GM19467 (cell line): ENCODE results near the gene NEK10.
A peak's percentile ranks its signal among the peaks of the same experiment; 100 is the strongest.
"Not testable (repeated sequence)": the region's sequence is repeated elsewhere in the genome, so short reads cannot be mapped to it uniquely, and the experiment has no call there.

Experiments used
- ATAC-seq: cut with Tn5 transposase; IDR thresholded peaks from one replicate; pipeline ENCODE4 v1.9.1; 2021; ENCODE audit warnings: mild to moderate bottlenecking, moderate library complexity; ENCODE audit not compliant: unreplicated experiment

Gene NEK10, protein sequence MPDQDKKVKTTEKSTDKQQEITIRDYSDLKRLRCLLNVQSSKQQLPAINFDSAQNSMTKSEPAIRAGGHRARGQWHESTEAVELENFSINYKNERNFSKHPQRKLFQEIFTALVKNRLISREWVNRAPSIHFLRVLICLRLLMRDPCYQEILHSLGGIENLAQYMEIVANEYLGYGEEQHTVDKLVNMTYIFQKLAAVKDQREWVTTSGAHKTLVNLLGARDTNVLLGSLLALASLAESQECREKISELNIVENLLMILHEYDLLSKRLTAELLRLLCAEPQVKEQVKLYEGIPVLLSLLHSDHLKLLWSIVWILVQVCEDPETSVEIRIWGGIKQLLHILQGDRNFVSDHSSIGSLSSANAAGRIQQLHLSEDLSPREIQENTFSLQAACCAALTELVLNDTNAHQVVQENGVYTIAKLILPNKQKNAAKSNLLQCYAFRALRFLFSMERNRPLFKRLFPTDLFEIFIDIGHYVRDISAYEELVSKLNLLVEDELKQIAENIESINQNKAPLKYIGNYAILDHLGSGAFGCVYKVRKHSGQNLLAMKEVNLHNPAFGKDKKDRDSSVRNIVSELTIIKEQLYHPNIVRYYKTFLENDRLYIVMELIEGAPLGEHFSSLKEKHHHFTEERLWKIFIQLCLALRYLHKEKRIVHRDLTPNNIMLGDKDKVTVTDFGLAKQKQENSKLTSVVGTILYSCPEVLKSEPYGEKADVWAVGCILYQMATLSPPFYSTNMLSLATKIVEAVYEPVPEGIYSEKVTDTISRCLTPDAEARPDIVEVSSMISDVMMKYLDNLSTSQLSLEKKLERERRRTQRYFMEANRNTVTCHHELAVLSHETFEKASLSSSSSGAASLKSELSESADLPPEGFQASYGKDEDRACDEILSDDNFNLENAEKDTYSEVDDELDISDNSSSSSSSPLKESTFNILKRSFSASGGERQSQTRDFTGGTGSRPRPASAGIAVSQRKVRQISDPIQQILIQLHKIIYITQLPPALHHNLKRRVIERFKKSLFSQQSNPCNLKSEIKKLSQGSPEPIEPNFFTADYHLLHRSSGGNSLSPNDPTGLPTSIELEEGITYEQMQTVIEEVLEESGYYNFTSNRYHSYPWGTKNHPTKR

GRCh38 chr3:27368831-27369607 is at the start of gene NEK10:
Gene NEK10, minus strand, starts transcription at chr3:27369383. Its CDS starts 16,501 bp downstream, at chr3:27352882.
- ATAC-seq = peak; percentile 100

DNA sequence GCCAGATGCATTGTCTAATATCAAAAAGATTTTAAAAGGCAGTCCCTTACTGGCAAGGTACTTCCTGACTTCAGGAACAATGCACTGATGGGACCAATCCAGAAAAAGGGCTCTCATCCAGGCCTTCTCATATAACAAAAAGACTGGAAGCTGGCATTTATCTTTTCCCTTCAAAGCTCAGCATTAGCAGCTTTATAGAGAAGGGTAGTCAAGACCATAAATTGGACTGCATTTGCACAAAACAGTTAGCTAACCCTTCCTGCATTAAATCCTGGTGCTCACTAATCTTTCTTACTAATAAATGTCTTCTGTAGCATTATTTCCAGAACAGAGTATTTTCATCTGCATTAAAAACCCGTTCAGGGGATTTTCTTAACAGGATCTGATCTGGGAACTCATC is 46.0 kb upstream of the NEK10 start:
- ATAC-seq = no peak

GRCh38 chr3:27392950-27393679 is 23.9 kb upstream of the NEK10 start:
- ATAC-seq = no peak

- ATAC-seq = not testable (repeated sequence)
These were observed 23.2 kb upstream of the NEK10 start for GRCh38 chr3:27392414-27392813.

DNA sequence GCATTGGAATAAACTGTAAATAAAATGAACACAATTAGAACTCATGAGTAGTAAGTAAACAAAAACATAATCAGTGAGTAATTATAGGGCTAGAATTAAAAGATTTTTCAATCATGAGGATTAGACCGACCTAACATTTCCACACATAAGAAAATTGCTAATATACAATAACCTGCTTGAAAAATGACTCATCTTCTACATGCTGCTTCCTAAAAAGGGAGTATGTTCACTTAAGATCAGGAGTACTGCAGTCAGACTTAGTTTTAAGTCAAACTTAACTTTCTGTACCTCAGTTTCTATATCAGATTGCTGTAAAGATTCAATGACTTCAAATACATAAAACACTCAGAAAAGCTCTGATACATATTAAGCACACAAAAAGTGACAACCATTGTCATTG is 22.6 kb upstream of the NEK10 start:
- ATAC-seq = no peak

- no peak for ATAC-seq
These were observed 18.4 kb upstream of the NEK10 start for GRCh38 chr3:27387625-27388024.

- ATAC-seq = no peak
These were observed 16.3 kb upstream of the NEK10 start for GRCh38 chr3:27385504-27385903.

DNA sequence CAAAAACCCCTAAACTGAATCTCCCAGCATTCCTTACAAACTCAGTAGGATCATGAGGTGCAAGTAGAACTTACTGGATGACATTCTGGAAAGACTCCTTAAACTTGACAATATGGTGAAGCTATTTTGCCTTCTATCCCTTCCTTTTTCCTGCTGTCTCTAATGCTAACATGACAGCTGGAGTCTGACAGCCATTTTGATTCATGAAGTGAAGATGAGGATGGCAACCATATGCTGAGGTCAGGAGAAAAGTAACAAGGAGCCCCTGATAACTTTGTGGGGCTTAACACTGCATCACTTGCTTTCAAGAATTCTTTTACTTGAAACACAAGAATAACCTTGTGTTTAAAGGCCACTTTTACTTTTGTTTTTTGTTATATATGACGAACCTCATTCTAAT is 15.0 kb upstream of the NEK10 start:
- ATAC-seq = no peak

DNA sequence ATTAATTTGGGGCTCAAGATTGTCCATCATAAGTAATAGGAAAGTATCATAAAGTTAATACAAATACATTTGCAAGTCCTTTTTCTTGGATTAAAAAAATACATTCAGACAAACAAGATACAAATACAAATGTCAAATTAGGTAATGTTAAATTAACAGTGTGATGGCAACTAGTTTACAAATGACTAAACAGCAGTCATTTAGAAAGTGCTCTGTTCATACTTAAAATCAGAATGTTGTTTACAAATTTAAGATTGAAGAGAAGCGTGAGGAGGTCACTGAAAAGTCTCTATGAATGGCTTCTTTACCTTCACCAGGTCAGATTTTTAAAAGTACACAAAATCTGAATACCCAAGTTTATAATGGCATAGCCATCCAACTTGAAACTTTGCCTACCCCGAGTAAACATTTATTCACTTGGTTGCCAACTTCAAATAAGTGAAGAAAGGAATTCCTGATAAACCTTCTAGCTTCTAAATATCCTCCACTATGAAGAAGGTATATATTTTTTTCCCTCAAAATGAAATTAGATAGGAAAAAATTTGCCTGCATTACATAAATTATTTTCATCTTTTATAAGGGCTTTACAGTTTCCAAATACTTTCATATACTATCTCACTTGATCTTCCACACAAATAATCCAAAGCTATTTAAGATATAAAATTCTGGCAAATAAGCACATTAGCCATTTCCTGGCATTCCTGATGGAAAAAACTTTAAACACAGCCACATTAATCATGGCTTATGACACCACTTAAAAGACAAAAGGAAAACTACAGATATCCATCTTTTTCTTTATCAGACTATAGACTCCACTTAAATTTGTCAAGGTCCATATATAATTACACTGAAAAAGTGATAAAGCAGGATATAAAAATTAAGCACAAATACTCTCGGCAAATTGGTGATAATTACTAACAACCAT is 11.5 kb upstream of the NEK10 start:
- no peak for ATAC-seq

- ATAC-seq = no peak
These were observed 9.1 kb upstream of the NEK10 start for GRCh38 chr3:27378331-27378730.

- ATAC-seq = no peak
These were observed 7.1 kb upstream of the NEK10 start for GRCh38 chr3:27376109-27376772.

- ATAC-seq = no peak
These were observed 3.1 kb downstream of the NEK10 start for GRCh38 chr3:27366062-27366591.

GRCh38 chr3:27360113-27361078 is 8.8 kb downstream of the NEK10 start:
- peak; percentile 50 for ATAC-seq

DNA sequence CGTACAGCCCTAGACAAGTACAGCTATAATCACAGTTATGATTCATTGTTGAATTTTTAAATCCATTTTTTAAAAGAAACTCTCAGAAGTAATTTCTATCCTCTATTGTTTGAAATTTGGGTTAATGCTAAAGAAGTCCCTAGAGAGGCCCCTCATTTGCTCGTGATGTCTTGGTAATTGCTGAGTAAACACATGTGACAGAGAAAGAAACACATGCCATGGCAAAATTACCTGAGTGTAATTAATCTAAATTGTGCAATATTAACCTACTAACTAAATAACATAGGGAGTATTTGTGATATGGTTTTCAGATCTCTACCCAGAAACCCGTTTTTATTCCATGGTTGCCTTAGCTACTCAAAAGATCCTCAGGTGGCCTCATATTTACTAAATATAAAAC is 10.8 kb downstream of the NEK10 start:
- ATAC-seq = no peak

DNA sequence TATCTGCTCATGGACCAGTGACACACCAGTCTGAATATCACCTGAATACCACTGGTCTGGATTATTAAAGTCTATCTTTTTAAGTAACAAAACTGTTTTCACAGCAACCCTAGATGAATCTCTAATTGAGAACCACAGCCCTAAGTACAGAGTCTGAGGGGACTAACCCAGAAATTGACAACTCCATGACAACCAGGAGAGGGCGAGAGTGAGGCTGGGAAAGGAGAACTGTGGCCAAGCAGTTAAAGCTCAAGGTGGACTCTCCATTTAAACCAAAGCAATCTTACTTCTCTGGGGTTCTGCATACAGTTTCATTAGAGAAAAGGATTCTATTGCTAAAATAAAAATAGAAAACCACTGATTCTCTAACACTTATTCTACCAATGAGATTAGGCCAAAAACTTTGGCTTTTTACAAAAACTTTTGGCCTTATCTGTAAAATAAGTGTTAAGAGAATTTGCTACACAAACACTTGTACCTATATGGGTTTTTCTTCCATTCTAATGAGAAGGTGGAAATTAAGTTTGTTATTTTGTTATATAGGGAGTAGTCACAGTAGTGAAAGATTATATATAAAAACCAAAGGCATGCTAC is 11.4 kb downstream of the NEK10 start:
- peak; percentile 80 for ATAC-seq

GRCh38 chr3:27356976-27357375 is 12.2 kb downstream of the NEK10 start:
- no peak for ATAC-seq
